ENCODE results near the gene TRAP1.

TRAP1 gene

GRCh38 chr16:3717235-3718018 is at the start of gene TRAP1:
Gene TRAP1, minus strand, starts transcription at chr16:3717524. Its CDS starts 16 bp downstream, at chr16:3717508.
- DNase-seq, result peak; percentile 96

GRCh38 chr16:3766177-3766576 is 48.9 kb upstream of the TRAP1 start:
- DNase-seq, result no peak

GRCh38 chr16:3764409-3764808 is 47.1 kb upstream of the TRAP1 start:
- no peak for DNase-seq

GRCh38 chr16:3762107-3762750 is 44.9 kb upstream of the TRAP1 start:
- no peak for DNase-seq

GRCh38 chr16:3761375-3762106 is 44.2 kb upstream of the TRAP1 start:
- no peak for DNase-seq

GRCh38 chr16:3760518-3760917 is 43.2 kb upstream of the TRAP1 start:
- no peak for DNase-seq

- DNase-seq, result no peak
Measured at GRCh38 chr16:3759736-3760135, 42.4 kb upstream of the TRAP1 start.

- DNase-seq, result no peak
Measured at GRCh38 chr16:3756113-3756512, 38.8 kb upstream of the TRAP1 start.

- no peak for DNase-seq
Measured at GRCh38 chr16:3755249-3755648, 37.9 kb upstream of the TRAP1 start.

GRCh38 chr16:3754772-3755171 is 37.4 kb upstream of the TRAP1 start:
- DNase-seq, result no peak

- DNase-seq, result no peak
Measured at GRCh38 chr16:3754081-3754703, 36.9 kb upstream of the TRAP1 start.

- DNase-seq, result no peak
Measured at GRCh38 chr16:3752984-3753383, 35.7 kb upstream of the TRAP1 start.

- no peak for DNase-seq
Measured at GRCh38 chr16:3751878-3752277, 34.6 kb upstream of the TRAP1 start.

GRCh38 chr16:3748307-3748706 is 31.0 kb upstream of the TRAP1 start:
- no peak for DNase-seq

- no peak for DNase-seq
Measured at GRCh38 chr16:3745751-3746355, 28.5 kb upstream of the TRAP1 start.

- no peak for DNase-seq
Measured at GRCh38 chr16:3744018-3744417, 26.7 kb upstream of the TRAP1 start.

- DNase-seq, result no peak
Measured at GRCh38 chr16:3740934-3741333, 23.6 kb upstream of the TRAP1 start.

- DNase-seq, result no peak
Measured at GRCh38 chr16:3740186-3740585, 22.9 kb upstream of the TRAP1 start.

- no peak for DNase-seq
Measured at GRCh38 chr16:3739636-3740035, 22.3 kb upstream of the TRAP1 start.

GRCh38 chr16:3738541-3738940 is 21.2 kb upstream of the TRAP1 start:
- DNase-seq, result no peak

- no peak for DNase-seq
Measured at GRCh38 chr16:3738128-3738527, 20.8 kb upstream of the TRAP1 start.

GRCh38 chr16:3737181-3737580 is 19.9 kb upstream of the TRAP1 start:
- no peak for DNase-seq

GRCh38 chr16:3736116-3736515 is 18.8 kb upstream of the TRAP1 start:
- DNase-seq, result no peak

Data from stimulated activated CD4-positive, alpha-beta T cell treated with anti-CD3 and anti-CD28 coated beads, Interleukin-12 subunit alpha, Interleukin-12 subunit beta, amount 100 ng/mL, for 4 hours (primary cell).